HG02798 (cell line): ENCODE results near the gene PPP6R2.
"Not testable (repeated sequence)": the region's sequence is repeated elsewhere in the genome, so short reads cannot be mapped to it uniquely, and the experiment has no call there.

Experiments
- ATAC-seq: cut with Tn5 transposase; IDR thresholded peaks from one replicate; pipeline ENCODE4 v1.9.1; 2021; ENCODE audit warnings: mild to moderate bottlenecking; ENCODE audit not compliant: unreplicated experiment, poor library complexity

PPP6R2 gene

GRCh38 chr22:50422961-50423815, 80.1 kb downstream of the PPP6R2 start:
- ATAC-seq: no peak

GRCh38 chr22:50423956-50424355, 80.8 kb downstream of the PPP6R2 start:
- no peak for ATAC-seq

- ATAC-seq: no peak
Measured at GRCh38 chr22:50425179-50425916, 82.2 kb downstream of the PPP6R2 start.

- ATAC-seq: no peak
Measured at GRCh38 chr22:50432131-50432876, 89.2 kb downstream of the PPP6R2 start.

DNA sequence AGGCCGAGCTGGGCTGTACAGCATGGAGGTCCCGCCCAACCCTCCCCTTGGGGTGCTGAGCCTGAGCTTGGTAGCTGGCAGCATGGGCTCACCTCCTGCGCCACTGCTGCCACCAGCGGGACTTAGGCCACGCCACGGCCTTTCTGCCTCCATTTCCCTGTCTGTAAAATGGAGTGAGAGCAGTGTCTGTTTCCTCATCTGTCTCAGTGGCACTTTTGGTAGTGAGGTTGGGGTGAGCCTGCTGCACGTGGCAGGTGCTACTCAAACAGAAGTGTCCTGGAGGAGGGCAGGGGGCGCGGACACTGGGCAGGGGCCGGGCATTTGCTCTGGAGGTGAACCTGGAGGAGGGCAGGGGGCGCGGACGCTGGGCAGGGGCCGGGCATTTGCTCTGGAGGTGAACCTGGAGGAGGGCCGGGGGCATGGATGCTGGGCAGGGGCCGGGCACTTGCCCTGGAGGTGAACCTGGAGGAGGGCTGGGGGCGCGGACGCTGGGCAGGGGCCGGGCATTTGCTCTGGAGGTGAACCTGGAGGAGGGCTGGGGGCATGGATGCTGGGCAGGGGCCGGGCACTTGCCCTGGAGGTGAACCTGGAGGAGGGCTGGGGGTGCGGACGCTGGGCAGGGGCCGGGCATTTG, 89.9 kb downstream of the PPP6R2 start:
- not testable (repeated sequence) for ATAC-seq

GRCh38 chr22:50434849-50435248, 91.7 kb downstream of the PPP6R2 start:
- ATAC-seq: no peak

- ATAC-seq: no peak
Measured at GRCh38 chr22:50435291-50436014, 92.3 kb downstream of the PPP6R2 start.

DNA sequence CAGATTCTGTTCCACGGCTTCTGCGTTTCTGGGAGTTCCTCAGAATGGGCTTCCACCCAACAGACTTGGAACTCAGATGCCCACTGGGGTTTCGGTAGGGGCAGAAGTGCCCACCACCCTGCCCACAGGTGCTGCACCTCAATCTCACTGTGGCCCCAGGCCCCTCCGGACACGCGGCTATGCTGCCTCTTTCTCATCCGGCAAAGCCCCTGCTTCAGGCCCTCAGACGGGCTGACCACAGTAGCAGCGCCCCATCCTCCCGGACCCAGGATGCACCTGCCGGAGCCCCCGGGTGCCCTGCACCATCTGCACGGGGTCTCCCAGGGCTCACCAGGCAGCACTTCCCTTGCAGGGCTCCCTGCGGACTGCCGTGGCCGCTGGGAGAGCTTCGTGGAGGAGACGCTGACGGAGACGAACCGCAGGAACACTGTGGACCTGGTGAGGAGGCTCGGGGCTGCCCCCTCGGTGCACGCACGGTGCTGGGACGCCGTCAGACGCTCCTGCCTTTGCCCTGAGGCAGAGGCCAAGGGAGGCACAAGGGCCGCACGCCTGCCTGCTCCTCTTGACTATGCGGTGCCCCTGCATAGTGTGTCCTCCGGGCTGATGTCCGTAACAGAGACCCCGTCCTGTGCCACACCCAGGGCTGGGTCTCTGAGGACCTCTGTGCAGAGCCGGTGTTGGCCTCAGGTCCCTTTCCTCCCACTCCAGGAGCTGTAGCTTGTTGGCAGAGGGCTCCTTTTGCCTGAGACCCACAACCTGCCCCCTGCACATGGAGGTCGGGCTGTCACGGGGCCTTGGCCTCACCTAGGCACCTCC, 93.1 kb downstream of the PPP6R2 start:
- ATAC-seq: no peak

- ATAC-seq: no peak
Measured at GRCh38 chr22:50436841-50437341, 93.8 kb downstream of the PPP6R2 start.

GRCh38 chr22:50437511-50438304, 94.6 kb downstream of the PPP6R2 start:
- no peak for ATAC-seq

DNA sequence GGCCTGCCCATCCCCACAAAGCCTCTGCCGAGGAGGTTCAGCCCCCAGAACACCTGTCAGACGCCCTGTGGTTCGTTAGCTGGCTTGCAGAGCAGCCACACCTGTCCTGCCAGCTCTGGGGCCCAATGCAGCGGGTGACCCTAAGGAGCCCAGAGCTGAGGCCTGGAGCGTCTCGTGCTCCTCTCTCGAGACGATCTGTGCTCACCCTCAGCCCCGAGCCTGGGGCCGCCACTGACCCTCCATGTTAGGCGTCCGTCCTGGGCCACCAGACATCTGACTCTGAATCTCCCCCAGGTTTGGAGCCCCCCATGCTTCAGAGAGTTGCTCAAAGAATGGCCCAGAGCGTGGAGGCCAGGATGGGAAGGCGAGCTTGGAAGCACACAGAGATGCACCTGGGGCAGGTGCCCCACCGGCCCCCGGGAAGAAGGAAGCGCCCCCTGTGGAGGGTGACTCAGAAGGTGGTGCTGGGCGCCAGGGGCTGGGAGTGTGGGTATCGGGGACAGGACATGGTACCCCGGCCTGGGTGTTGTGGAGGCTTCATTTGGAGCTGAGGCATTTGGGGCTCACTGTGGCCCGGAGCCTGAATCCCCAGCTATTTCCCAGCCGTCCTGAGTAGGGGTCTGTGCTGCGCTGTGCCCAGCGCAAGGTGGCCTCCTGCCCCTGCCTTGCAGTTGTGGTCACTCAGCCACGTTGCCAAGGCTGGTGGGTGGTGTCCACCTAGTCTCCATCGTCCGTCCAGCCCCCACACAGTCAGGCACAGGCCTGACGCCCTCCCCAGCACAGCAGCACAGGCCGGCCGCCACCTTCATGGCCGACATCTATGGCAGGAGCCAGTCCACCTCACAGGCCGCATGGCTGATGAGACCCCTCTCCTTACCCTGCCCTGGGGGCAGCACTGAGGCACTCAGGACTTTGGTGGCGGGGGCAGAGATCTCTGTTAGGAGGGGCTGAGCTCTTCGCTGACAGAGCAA, 95.5 kb downstream of the PPP6R2 start:
- no peak for ATAC-seq

GRCh38 chr22:50439314-50439870, 96.3 kb downstream of the PPP6R2 start:
- no peak for ATAC-seq

GRCh38 chr22:50439871-50440331, 96.8 kb downstream of the PPP6R2 start:
- ATAC-seq: no peak

GRCh38 chr22:50440544-50441249, 97.6 kb downstream of the PPP6R2 start:
- ATAC-seq: no peak

- no peak for ATAC-seq
Measured at GRCh38 chr22:50441428-50441993, 98.4 kb downstream of the PPP6R2 start.
